RWPE2 (cell line): ENCODE results near the gene IQCH.

Experiments
- ATAC-seq: fragments of 200-7000 bp; cut with Tn5 transposase; 3 replicates; pipeline ENCODE4 v1.9.1; 2021; ENCODE audit warnings: low read depth
- DNase-seq: peaks from one replicate; pipeline ENCODE4 v3.0.0-alpha.2; 2020; ENCODE audit warnings: low spot score
- H3K27ac ChIP-seq: fragments of 450-650 bp; 2 replicates; pipeline ENCODE4 v1.5.1; 2017; ENCODE audit warnings: mild to moderate bottlenecking; ENCODE audit not compliant: poor library complexity, severe bottlenecking
- H3K27me3 ChIP-seq: fragments of 250-450 bp; sonication (Bioruptor Pico); 2 replicates; pipeline ENCODE4 v1.5.1; 2021; ENCODE audit warnings: mild to moderate bottlenecking, moderate library complexity; ENCODE audit not compliant: insufficient read depth, poor library complexity, severe bottlenecking
- H3K36me3 ChIP-seq: fragments of 250-450 bp; sonication (Bioruptor Pico); 2 replicates; pipeline ENCODE4 v1.5.1; 2020; ENCODE audit warnings: low read depth, mild to moderate bottlenecking, moderate library complexity
- H3K4me1 ChIP-seq: fragments of 250-450 bp; sonication (Bioruptor Pico); 2 replicates; pipeline ENCODE4 v1.5.1; 2021; ENCODE audit warnings: mild to moderate bottlenecking, moderate library complexity; ENCODE audit not compliant: insufficient read depth, poor library complexity, severe bottlenecking
- H3K4me3 ChIP-seq: fragments of 250-450 bp; sonication (Bioruptor Pico); 2 replicates; pipeline ENCODE4 v1.5.1; 2021; ENCODE audit warnings: mild to moderate bottlenecking, moderate library complexity; ENCODE audit not compliant: severe bottlenecking
- H3K9me3 ChIP-seq: fragments of 250-450 bp; sonication (Bioruptor Pico); 2 replicates; pipeline ENCODE4 v1.5.1; 2021; ENCODE audit warnings: mild to moderate bottlenecking, moderate library complexity; ENCODE audit not compliant: severe bottlenecking
- TF ChIP-seq, protein P1 (sequence below): fragments of 450-650 bp; IDR thresholded peaks from one replicate; pipeline ENCODE4 v1.5.1; 2017; ENCODE audit warnings: mild to moderate bottlenecking, moderate library complexity; ENCODE audit not compliant: poor library complexity, severe bottlenecking

IQCH gene

DNA sequence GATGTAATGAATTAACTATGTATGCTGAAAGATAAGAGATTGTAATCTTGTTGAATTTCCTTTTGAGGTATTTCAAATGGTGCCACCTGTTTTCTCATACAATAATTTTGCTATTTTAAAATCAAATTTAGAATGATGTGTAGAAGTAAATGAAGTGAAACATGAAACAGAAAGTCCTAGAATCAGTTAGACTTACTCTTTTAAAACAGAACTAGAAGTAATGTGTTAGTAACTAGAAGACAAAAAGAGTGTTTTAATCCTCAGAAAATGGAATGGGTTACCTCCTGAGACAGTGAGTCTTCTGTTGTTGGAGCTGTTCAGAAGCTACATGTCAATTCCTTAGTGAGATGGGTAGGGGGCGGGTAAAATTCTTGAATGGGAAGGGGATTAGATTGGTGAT is 279.8 kb downstream of the IQCH start:
- ATAC-seq (no peak), DNase-seq (no peak)
- Histone ChIP-seq H3K4me3 (no peak overlapping the region), H3K9me3 (no peaks in the 10 kb centered on the region), H3K4me1 (peaks cover 22% of the 10 kb centered on the region), H3K27ac (no peak overlapping the region), H3K36me3 (no peaks in the 10 kb centered on the region), H3K27me3 (no peaks in the 10 kb centered on the region)
- TF ChIP-seq, protein P1, sequence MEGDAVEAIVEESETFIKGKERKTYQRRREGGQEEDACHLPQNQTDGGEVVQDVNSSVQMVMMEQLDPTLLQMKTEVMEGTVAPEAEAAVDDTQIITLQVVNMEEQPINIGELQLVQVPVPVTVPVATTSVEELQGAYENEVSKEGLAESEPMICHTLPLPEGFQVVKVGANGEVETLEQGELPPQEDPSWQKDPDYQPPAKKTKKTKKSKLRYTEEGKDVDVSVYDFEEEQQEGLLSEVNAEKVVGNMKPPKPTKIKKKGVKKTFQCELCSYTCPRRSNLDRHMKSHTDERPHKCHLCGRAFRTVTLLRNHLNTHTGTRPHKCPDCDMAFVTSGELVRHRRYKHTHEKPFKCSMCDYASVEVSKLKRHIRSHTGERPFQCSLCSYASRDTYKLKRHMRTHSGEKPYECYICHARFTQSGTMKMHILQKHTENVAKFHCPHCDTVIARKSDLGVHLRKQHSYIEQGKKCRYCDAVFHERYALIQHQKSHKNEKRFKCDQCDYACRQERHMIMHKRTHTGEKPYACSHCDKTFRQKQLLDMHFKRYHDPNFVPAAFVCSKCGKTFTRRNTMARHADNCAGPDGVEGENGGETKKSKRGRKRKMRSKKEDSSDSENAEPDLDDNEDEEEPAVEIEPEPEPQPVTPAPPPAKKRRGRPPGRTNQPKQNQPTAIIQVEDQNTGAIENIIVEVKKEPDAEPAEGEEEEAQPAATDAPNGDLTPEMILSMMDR, result no peak

DNA sequence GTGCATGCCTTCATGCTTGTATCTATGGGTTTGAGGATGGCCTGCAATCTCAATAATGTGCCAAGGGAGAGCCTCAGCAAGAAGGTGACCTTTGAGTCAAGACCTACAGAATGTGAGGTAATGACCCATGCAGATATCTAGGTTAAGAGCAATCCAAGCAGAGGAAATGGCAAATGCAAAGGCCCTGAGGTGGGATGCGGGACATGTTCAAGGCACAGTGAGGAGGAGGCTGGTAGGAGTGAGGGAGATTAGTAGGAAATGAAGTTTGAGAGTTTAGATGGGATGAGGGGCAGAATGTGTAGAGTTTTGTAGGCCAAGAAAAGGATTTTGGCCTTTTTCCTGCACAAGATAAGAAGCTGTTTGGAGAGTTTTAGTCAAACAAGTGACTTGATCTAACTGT is 283.2 kb downstream of the IQCH start:
- no peak overlapping the region for H3K4me3 ChIP-seq
- H3K27me3 ChIP-seq, result no peaks in the 10 kb centered on the region
- no peak for DNase-seq
- peaks cover 27% of the 10 kb centered on the region for H3K4me1 ChIP-seq
- ATAC-seq, result no peak
- H3K9me3 ChIP-seq, result no peaks in the 10 kb centered on the region
- no peaks in the 10 kb centered on the region for H3K36me3 ChIP-seq
- TF ChIP-seq, protein P1, result no peak
- H3K27ac ChIP-seq, result no peak overlapping the region

DNA sequence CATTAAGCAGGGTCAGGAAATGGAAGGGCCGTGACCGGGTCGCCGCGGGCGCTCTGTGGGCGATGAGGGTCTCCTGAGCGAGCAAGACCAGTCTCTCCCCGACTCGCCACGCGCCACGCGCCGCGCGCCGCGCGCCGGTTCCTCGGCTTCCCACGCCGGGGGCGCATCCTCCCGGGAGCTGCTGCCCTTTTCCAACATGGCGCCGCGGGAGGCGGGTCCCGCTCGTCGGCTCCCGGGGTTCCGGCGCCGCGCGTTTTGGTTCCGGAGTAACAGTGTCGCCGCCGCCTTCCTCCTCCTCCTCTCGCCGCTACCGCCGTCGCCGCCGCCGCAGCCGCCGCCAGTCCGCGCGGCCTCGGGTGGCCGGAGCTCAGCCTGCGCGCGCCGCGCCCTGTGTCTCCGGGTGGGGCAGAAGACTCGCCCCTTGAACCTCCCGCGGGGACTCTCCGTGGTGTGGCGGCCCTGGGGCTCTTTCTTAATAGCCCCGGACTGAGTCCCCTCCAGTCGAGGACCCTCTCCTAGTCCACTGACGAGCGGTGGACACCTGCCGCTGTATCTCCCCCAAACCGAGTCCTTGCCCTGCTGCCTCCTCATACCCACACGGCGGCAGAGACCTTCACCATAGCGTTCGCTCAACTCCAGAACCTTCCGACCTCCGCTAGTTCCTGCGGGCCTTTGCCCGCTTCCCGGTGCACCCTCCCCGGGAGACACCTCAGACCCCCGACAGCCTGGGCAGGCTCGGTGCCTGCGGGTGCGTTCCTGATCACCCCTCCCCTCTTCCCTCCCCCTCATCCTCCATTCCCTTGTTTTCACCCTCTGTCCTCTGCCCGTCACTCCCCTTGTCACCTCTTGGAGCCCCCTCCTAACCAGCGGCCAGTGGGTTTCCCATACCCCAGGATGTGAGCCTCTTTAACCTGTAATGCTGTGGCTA is 288.1 kb downstream of the IQCH start, which contains the start of gene MAP2K5:
MAP2K5 (plus strand) TSS at position 284 of the 928 bp plus-strand sequence; CDS start at position 917, 633 bp downstream.
- Histone ChIP-seq H3K36me3 (peaks cover 14% of the 10 kb centered on the region), H3K27me3 (no peaks in the 10 kb centered on the region), H3K27ac (peak within 1 kb of the TSS; percentile 52), H3K4me1 (peaks cover 24% of the 10 kb centered on the region), H3K9me3 (no peaks in the 10 kb centered on the region), H3K4me3 (peak within 1 kb of the TSS; percentile 99)
- TF ChIP-seq, protein P1, result no peak
- peak; percentile 90 for DNase-seq
- peak; percentile 76 for ATAC-seq

DNA sequence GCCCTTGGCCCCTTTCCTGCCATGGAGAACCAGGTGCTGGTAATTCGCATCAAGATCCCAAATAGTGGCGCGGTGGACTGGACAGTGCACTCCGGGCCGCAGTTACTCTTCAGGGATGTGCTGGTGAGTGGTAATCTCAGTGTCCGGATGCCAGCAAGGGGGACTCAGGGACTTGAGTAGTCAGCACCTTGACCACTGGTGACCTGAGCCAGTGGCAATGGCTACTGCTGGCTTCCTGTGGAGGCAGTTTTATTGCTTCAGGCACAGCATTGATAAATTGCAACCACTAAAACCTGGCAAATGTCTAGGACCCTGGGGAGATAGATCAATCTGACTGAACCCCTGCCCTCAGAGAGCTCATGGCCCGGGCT is 288.7 kb downstream of the IQCH start:
- H3K27ac ChIP-seq, result peak overlapping the region; percentile 52
- no peak for DNase-seq

More for the DNA sequence above, 288.7 kb downstream of the IQCH start:
- Histone ChIP-seq H3K27me3 (no peaks in the 10 kb centered on the region), H3K36me3 (peaks cover 14% of the 10 kb centered on the region), H3K9me3 (no peaks in the 10 kb centered on the region), H3K4me3 (peak overlapping the region; percentile 99), H3K4me1 (peaks cover 24% of the 10 kb centered on the region)
- TF ChIP-seq, protein P1, result no peak
- ATAC-seq, result peak; percentile 13; the same call in 2 of the 3 replicates
